GM19468 (cell line): ENCODE data around the gene RPTN.
"Not testable (repeated sequence)": the region's sequence is repeated elsewhere in the genome, so short reads cannot be mapped to it uniquely, and the experiment has no call there.

ENCODE experiments used
- ATAC-seq: cut with Tn5 transposase; IDR thresholded peaks from one replicate; pipeline ENCODE4 v1.9.1; 2021; ENCODE audit warnings: mild to moderate bottlenecking, moderate library complexity, moderate number of reproducible peaks; ENCODE audit not compliant: unreplicated experiment; ENCODE audit errors: extremely low read depth

Gene RPTN

GRCh38 chr1:152167835-152168534, 9.0 kb upstream of the RPTN start:
- ATAC-seq = no peak

- no peak for ATAC-seq
Observed at GRCh38 chr1:152166966-152167365, 7.9 kb upstream of the RPTN start.

GRCh38 chr1:152165286-152166077, 6.5 kb upstream of the RPTN start:
- no peak for ATAC-seq

- no peak for ATAC-seq
Observed at GRCh38 chr1:152164517-152165136, 5.6 kb upstream of the RPTN start.

- no peak for ATAC-seq
Observed at GRCh38 chr1:152162792-152163463, 3.9 kb upstream of the RPTN start.

GRCh38 chr1:152160576-152160975, 1.5 kb upstream of the RPTN start:
- ATAC-seq = no peak

GRCh38 chr1:152153996-152154395, 5.0 kb downstream of the RPTN start:
- ATAC-seq = no peak

- ATAC-seq = no peak
Observed at GRCh38 chr1:152151646-152152045, 7.4 kb downstream of the RPTN start.

GRCh38 chr1:152148981-152149380, 10.0 kb downstream of the RPTN start:
- no peak for ATAC-seq

- no peak for ATAC-seq
Observed at GRCh38 chr1:152148051-152148450, 11.0 kb downstream of the RPTN start.

GRCh38 chr1:152145769-152146168, 13.3 kb downstream of the RPTN start:
- no peak for ATAC-seq

GRCh38 chr1:152144674-152145183, 14.3 kb downstream of the RPTN start:
- ATAC-seq = not testable (repeated sequence)

- ATAC-seq = no peak
Observed at GRCh38 chr1:152143150-152143887, 15.7 kb downstream of the RPTN start.

GRCh38 chr1:152141971-152142584, 16.9 kb downstream of the RPTN start:
- ATAC-seq = no peak

- no peak for ATAC-seq
Observed at GRCh38 chr1:152137215-152137614, 21.8 kb downstream of the RPTN start.

GRCh38 chr1:152130186-152130585, 28.8 kb downstream of the RPTN start:
- ATAC-seq = no peak

GRCh38 chr1:152127673-152128072, 31.4 kb downstream of the RPTN start:
- ATAC-seq = no peak

- no peak for ATAC-seq
Observed at GRCh38 chr1:152125834-152126443, 33.1 kb downstream of the RPTN start.

- no peak for ATAC-seq
Observed at GRCh38 chr1:152118915-152119314, 40.1 kb downstream of the RPTN start.
